CD4-positive, alpha-beta T cell treated with Interleukin-21 for 1 hour (primary cell): Measurements from ENCODE around the gene HDAC7.

Source experiments
- DNase-seq: peaks from one replicate; pipeline ENCODE4 v3.0.0-alpha.2; 2020

The HDAC7 gene

GRCh38 chr12:47757840-47758583, 61.7 kb downstream of the HDAC7 start:
- DNase-seq: no peak

- no peak for DNase-seq
These were observed 62.3 kb downstream of the HDAC7 start for GRCh38 chr12:47757364-47757839.

- DNase-seq: peak; percentile 29
These were observed 63.8 kb downstream of the HDAC7 start for GRCh38 chr12:47755655-47756562.

GRCh38 chr12:47754881-47755280, 64.8 kb downstream of the HDAC7 start:
- DNase-seq: no peak

- DNase-seq: no peak
These were observed 65.6 kb downstream of the HDAC7 start for GRCh38 chr12:47754126-47754525.

- DNase-seq: no peak
These were observed 66.4 kb downstream of the HDAC7 start for GRCh38 chr12:47753021-47754001.

GRCh38 chr12:47752552-47752951, 67.2 kb downstream of the HDAC7 start:
- DNase-seq: no peak

GRCh38 chr12:47752121-47752520, 67.6 kb downstream of the HDAC7 start:
- no peak for DNase-seq

GRCh38 chr12:47751561-47751960, 68.1 kb downstream of the HDAC7 start:
- DNase-seq: no peak

GRCh38 chr12:47750916-47751470, 68.7 kb downstream of the HDAC7 start:
- no peak for DNase-seq

- no peak for DNase-seq
These were observed 69.4 kb downstream of the HDAC7 start for GRCh38 chr12:47750229-47750798.

GRCh38 chr12:47748899-47749298, 70.8 kb downstream of the HDAC7 start:
- DNase-seq: no peak

- DNase-seq: no peak
These were observed 71.2 kb downstream of the HDAC7 start for GRCh38 chr12:47748507-47748828.

- no peak for DNase-seq
These were observed 71.9 kb downstream of the HDAC7 start for GRCh38 chr12:47747596-47748506.

- no peak for DNase-seq
These were observed 72.6 kb downstream of the HDAC7 start for GRCh38 chr12:47747126-47747525.

GRCh38 chr12:47746523-47746922, 73.2 kb downstream of the HDAC7 start:
- DNase-seq: no peak

GRCh38 chr12:47746073-47746472, 73.6 kb downstream of the HDAC7 start:
- no peak for DNase-seq

GRCh38 chr12:47745485-47746041, 74.1 kb downstream of the HDAC7 start:
- no peak for DNase-seq

GRCh38 chr12:47744778-47745436, 74.8 kb downstream of the HDAC7 start:
- DNase-seq: no peak

GRCh38 chr12:47744005-47744651, 75.6 kb downstream of the HDAC7 start:
- DNase-seq: peak; percentile 72
